Type B pancreatic cell (in vitro differentiated cells): Measurements from ENCODE around the gene SACS. TPM values are rescaled to one million over a fixed set of nuclear protein-coding genes. Genes with fewer than 3 reads are reported as not detected.

Source experiments
- DNase-seq: peaks from one replicate; pipeline ENCODE4 v3.0.0; 2021; ENCODE audit warnings: mixed read lengths; ENCODE audit not compliant: unreplicated experiment; ENCODE audit errors: extremely low spot score
- H3K27ac Mint-ChIP-seq: 2 replicates; pipeline ENCODE4 v1.8.0; 2021; ENCODE audit warnings: mild to moderate bottlenecking, mixed read lengths
- H3K27me3 Mint-ChIP-seq: 2 replicates; pipeline ENCODE4 v1.8.0; 2021; ENCODE audit warnings: mixed read lengths
- H3K36me3 Mint-ChIP-seq: 2 replicates; pipeline ENCODE4 v1.8.0; 2021; ENCODE audit warnings: mixed read lengths
- H3K4me1 Mint-ChIP-seq: one replicate; pipeline ENCODE4 v1.8.0; 2021; ENCODE audit warnings: mixed read lengths; ENCODE audit not compliant: unreplicated experiment
- H3K4me3 Mint-ChIP-seq: 2 replicates; pipeline ENCODE4 v1.8.0; 2021; ENCODE audit warnings: mild to moderate bottlenecking, mixed read lengths
- H3K9me3 Mint-ChIP-seq: 2 replicates; pipeline ENCODE4 v1.8.0; 2021; ENCODE audit warnings: mixed read lengths
- CTCF ChIP-seq: fragments of 200-600 bp; sonication (generic); conservative IDR thresholded peaks from 2 replicates; pipeline ENCODE4 v1.5.0; 2021; ENCODE audit warnings: antibody characterized with exemption, mild to moderate bottlenecking
- total RNA-seq: library from RNA; stranded (reverse); gene quantifications from 2 replicates; pipeline ENCODE4 v1.2.1, GENCODE V29; 2021; ENCODE audit warnings: low replicate concordance

Gene SACS
- total RNA-seq, 1 donor from 2014 or later, result 49.6 TPM

- no peaks in the 10 kb centered on the region for H3K4me1 Mint-ChIP-seq
- H3K4me3 Mint-ChIP-seq, result no peak overlapping the region
- no peak overlapping the region for H3K27ac Mint-ChIP-seq
- DNase-seq, result no peak
- TF ChIP-seq CTCF, result no peak
- H3K36me3 Mint-ChIP-seq, result peaks cover 48% of the 10 kb centered on the region
- no peaks in the 10 kb centered on the region for H3K9me3 Mint-ChIP-seq
- H3K27me3 Mint-ChIP-seq, result no peaks in the 10 kb centered on the region
Measured at GRCh38 chr13:23365652-23366051, 67.8 kb downstream of the SACS start.

GRCh38 chr13:23359882-23360281, 73.6 kb downstream of the SACS start:
- no peak for TF ChIP-seq CTCF
- no peaks in the 10 kb centered on the region for H3K9me3 Mint-ChIP-seq
- H3K4me1 Mint-ChIP-seq, result no peaks in the 10 kb centered on the region

GRCh38 chr13:23357349-23357748, 76.2 kb downstream of the SACS start:
- DNase-seq, result no peak
- Mint-ChIP-seq H3K27ac (no peak overlapping the region), H3K9me3 (no peaks in the 10 kb centered on the region), H3K36me3 (peaks cover 22% of the 10 kb centered on the region), H3K4me3 (no peak overlapping the region), H3K27me3 (no peaks in the 10 kb centered on the region), H3K4me1 (no peaks in the 10 kb centered on the region)
- no peak for TF ChIP-seq CTCF

More at GRCh38 chr13:23359882-23360281, 73.6 kb downstream of the SACS start:
- H3K36me3 Mint-ChIP-seq, result peaks cover 29% of the 10 kb centered on the region
- H3K4me3 Mint-ChIP-seq, result no peak overlapping the region
- DNase-seq, result no peak
- H3K27me3 Mint-ChIP-seq, result no peaks in the 10 kb centered on the region
- no peak overlapping the region for H3K27ac Mint-ChIP-seq

GRCh38 chr13:23356368-23356767, 77.1 kb downstream of the SACS start:
- no peaks in the 10 kb centered on the region for H3K27me3 Mint-ChIP-seq

GRCh38 chr13:23354520-23354919, 79.0 kb downstream of the SACS start:
- H3K36me3 Mint-ChIP-seq, result peaks cover 40% of the 10 kb centered on the region
- H3K9me3 Mint-ChIP-seq, result peaks cover 12% of the 10 kb centered on the region
- no peaks in the 10 kb centered on the region for H3K27me3 Mint-ChIP-seq
- TF ChIP-seq CTCF, result no peak
- H3K4me1 Mint-ChIP-seq, result peaks cover 5% of the 10 kb centered on the region
- no peak overlapping the region for H3K4me3 Mint-ChIP-seq
- DNase-seq, result no peak
- H3K27ac Mint-ChIP-seq, result no peak overlapping the region

More at GRCh38 chr13:23356368-23356767, 77.1 kb downstream of the SACS start:
- no peak for TF ChIP-seq CTCF
- H3K4me3 Mint-ChIP-seq, result no peak overlapping the region
- no peaks in the 10 kb centered on the region for H3K9me3 Mint-ChIP-seq
- H3K27ac Mint-ChIP-seq, result no peak overlapping the region
- no peaks in the 10 kb centered on the region for H3K4me1 Mint-ChIP-seq
- DNase-seq, result no peak
- H3K36me3 Mint-ChIP-seq, result peaks cover 23% of the 10 kb centered on the region

- no peak for TF ChIP-seq CTCF
- no peak overlapping the region for H3K4me3 Mint-ChIP-seq
- peaks cover 16% of the 10 kb centered on the region for H3K4me1 Mint-ChIP-seq
Measured at GRCh38 chr13:23352161-23352560, 81.3 kb downstream of the SACS start.

More at GRCh38 chr13:23352161-23352560, 81.3 kb downstream of the SACS start:
- Mint-ChIP-seq H3K27me3 (no peaks in the 10 kb centered on the region), H3K36me3 (peaks cover 57% of the 10 kb centered on the region), H3K9me3 (peaks cover 13% of the 10 kb centered on the region), H3K27ac (no peak overlapping the region)
- no peak for DNase-seq
